Fibroblast of mammary gland (primary cell): ENCODE data around the gene DYSF.

Experiments used
- DNase-seq: peaks from one replicate; pipeline ENCODE4 v3.0.0-alpha.2; 2010; ENCODE audit warnings: low read depth
- H3K4me3 ChIP-seq: 2 replicates; pipeline ENCODE4 v1.5.1; 2011; ENCODE audit warnings: low read depth, mild to moderate bottlenecking, low read length, moderate library complexity; ENCODE audit not compliant: control insufficient read depth
- TF ChIP-seq, protein P1 (sequence below): conservative IDR thresholded peaks from 2 replicates; pipeline ENCODE4 v1.5.1; 2011; ENCODE audit warnings: low read depth, low read length, inconsistent platforms; ENCODE audit not compliant: control insufficient read depth, insufficient read depth

DYSF gene

DNA sequence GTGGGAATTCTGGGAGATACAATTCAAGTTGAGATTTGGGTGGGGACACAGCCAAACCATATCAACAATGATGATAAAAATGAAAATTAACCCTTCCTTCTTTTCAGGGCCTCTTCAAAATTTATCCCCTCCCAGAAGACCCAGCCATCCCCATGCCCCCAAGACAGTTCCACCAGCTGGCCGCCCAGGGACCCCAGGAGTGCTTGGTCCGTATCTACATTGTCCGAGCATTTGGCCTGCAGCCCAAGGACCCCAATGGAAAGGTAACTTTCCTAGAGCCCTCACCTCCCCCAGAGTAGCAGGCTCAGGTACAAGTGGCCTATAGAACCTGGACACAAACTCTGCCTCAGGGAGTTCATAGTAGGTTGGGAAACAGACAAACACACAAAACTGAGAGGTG lies 205.4 kb downstream of the DYSF start:
- TF ChIP-seq, protein P1, sequence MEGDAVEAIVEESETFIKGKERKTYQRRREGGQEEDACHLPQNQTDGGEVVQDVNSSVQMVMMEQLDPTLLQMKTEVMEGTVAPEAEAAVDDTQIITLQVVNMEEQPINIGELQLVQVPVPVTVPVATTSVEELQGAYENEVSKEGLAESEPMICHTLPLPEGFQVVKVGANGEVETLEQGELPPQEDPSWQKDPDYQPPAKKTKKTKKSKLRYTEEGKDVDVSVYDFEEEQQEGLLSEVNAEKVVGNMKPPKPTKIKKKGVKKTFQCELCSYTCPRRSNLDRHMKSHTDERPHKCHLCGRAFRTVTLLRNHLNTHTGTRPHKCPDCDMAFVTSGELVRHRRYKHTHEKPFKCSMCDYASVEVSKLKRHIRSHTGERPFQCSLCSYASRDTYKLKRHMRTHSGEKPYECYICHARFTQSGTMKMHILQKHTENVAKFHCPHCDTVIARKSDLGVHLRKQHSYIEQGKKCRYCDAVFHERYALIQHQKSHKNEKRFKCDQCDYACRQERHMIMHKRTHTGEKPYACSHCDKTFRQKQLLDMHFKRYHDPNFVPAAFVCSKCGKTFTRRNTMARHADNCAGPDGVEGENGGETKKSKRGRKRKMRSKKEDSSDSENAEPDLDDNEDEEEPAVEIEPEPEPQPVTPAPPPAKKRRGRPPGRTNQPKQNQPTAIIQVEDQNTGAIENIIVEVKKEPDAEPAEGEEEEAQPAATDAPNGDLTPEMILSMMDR = no peak
- DNase-seq = no peak
- no peak overlapping the region for H3K4me3 ChIP-seq

DNA sequence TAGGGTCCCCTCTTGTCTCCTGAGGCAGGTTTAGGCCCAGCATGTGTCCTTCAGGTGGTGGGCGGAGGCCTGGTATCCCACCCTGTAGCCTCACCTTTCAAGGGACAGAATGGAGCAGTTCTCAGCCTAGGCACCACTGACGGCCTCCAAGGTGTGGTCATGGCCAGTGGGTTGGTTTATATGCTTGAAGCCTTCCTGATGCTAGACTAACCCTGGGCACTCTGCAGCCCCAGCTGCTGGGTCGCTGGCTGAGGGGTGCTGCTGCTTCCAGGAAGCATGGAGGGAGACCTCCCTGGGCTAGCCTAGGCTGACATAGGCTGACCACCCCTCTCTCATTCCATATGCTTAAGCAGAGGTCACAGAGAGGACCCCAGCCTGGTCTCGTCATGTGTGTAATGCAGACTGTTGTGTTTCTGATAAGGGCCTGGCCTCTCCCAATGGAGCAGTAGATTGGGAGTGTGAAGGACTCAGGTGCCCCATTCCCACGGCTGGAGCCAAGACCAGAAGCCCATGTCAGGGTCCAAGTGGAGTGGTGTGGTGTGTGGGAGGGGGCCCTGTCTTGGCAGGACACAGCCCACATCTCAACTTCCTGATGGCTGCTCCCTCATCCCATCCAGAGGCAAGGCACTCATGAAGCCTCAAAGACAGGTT lies 206.6 kb downstream of the DYSF start:
- DNase-seq = no peak
- no peak overlapping the region for H3K4me3 ChIP-seq
- TF ChIP-seq, protein P1 = no peak

DNA sequence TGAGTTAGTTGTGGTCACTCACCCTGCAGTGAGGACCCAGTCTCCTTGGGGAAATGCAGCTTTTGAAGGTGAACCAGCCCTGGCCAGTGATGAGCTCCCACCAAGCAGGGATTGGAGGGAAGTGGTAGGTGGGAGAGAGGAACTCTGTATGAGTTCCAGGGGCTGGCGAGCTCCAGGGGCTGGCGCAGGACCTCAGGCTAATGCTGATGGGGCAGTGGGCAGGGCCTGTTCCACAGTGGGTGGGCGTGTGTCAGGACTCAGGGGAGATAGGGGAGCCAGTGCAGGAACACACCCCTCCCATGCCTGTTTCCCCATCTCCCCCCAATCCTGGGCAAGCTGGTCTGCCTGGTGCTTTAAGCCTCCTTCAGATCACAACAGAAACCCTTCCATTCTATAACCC lies 208.4 kb downstream of the DYSF start:
- no peak for DNase-seq
- TF ChIP-seq, protein P1 = no peak
- H3K4me3 ChIP-seq = no peak overlapping the region

DNA sequence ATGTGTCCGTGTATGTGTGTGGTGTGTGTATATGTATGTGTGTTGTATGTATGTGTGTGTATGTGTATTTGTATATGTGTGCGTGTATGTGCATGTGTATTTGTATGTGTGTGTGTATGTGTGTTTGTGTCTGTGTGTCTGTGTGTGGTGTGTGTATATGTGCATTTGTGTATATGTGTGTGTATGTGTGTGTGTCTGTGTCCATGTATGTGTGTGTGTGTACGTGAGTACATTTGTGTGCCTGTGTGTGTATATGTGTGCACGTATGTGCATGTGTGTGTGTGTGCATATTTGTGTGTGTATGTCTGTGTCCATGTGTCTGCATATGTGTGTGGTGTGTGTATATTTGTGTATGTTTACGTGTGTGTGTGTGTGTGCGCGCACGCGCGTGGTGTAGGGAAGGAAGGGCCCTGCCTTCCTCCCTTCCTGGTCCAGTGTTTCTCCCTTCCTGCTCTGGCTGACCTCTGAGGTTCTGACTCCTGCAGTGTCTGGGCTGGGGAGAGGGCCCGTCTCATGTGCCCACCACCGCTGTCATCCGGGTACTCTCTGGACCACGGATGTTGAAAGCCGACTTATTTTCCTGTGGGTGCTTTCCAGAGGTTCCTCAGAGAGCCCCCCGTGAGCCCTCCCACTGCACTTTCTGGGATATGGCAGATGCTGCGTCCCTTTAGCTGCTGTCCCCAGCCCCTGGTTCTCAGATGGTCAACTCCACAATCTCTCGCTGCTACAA lies 209.5 kb downstream of the DYSF start:
- TF ChIP-seq, protein P1 = no peak
- H3K4me3 ChIP-seq = no peak overlapping the region
- DNase-seq = no peak

DNA sequence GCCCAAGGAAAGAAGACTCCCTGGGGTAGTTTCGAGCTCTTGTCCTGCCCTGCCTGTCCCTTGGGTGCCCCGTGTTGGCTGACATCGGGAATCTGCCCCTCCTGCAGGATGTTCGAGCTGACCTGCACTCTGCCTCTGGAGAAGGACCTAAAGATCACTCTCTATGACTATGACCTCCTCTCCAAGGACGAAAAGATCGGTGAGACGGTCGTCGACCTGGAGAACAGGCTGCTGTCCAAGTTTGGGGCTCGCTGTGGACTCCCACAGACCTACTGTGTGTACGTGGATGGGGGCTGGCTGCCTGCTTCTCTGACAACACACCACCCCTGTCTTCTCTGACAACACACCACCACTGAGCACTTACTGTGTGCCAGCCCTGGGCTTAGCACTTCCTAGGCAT lies 210.8 kb downstream of the DYSF start:
- TF ChIP-seq, protein P1 = no peak

DNA sequence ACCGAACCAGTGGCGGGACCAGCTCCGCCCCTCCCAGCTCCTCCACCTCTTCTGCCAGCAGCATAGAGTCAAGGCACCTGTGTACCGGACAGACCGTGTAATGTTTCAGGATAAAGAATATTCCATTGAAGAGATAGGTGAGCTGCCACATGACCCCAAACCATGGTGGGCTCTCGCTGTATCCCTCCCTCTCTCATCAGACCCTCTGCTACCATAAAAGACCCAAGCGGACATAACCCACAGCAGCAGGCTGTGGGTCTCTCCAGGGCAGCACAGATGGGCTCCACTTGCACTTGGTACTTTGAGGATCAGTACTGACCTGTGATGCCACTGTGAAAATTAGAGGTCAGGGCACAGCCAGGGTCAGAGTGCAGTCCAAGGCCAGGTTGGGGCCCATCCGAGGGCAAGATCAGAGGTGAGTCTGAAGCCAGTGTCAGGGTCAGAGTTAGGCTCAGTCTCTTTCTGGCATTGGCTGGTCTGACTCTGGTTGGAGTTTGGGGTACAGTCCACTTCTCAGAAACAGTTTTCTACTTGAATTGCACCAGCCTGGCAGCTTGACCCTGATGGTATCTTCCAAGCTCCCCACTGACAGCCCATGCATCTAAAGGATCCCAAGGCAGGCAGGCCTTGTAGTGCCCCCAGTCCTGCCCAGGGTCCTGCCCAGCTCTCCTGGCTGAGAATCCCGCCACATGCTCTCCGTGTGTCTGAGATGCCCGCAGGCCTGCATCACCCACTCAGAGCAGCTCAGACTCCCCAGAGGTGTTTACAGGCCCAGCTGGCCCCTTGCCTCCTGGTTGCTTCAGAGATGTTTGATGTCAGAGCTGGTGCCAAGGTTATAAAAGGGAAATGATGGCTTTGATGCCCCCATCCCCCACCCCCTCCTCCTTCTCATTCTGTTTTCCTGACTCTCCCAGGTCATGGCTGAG lies 212.1 kb downstream of the DYSF start:
- no peak for DNase-seq
- H3K4me3 ChIP-seq = no peak overlapping the region
- TF ChIP-seq, protein P1 = no peak

More for the DNA sequence above, 210.8 kb downstream of the DYSF start:
- no peak for DNase-seq
- no peak overlapping the region for H3K4me3 ChIP-seq
